GM23338 (cell line): ENCODE results near the gene GYPE. TPM values are rescaled to one million over a fixed set of nuclear protein-coding genes. Genes with fewer than 3 reads are reported as not detected.

Experiments
- ATAC-seq: fragments of 200-7000 bp; cut with Tn5 transposase; 3 replicates; pipeline ENCODE4 v1.9.1; 2020
- DNase-seq: peaks from one replicate; pipeline ENCODE4 v3.0.0-alpha.2; 2015; ENCODE audit warnings: low spot score
- H2AFZ ChIP-seq: fragments of 200-600 bp; sonication (generic); 2 replicates; pipeline ENCODE4 v1.8.0; 2016; ENCODE audit warnings: antibody characterized with exemption, mild to moderate bottlenecking, moderate library complexity
- H3F3A ChIP-seq: fragments of 200-600 bp; sonication (generic); replicated peaks from 2 replicates; pipeline ENCODE4 v1.8.0; 2017; ENCODE audit warnings: antibody characterized with exemption, mixed run types, low read depth
- H3K27ac ChIP-seq: fragments of 200-600 bp; sonication (generic); 2 replicates; pipeline ENCODE4 v1.6.1; 2016; ENCODE audit warnings: low read depth
- H3K27me3 ChIP-seq: fragments of 200-600 bp; sonication (generic); 2 replicates; pipeline ENCODE4 v1.8.0; 2016; ENCODE audit warnings: mild to moderate bottlenecking, mixed run types, moderate library complexity; ENCODE audit not compliant: insufficient read depth
- H3K36me3 ChIP-seq: fragments of 200-600 bp; sonication (generic); 2 replicates; pipeline ENCODE4 v1.8.0; 2016; ENCODE audit warnings: mild to moderate bottlenecking; ENCODE audit not compliant: insufficient read depth
- H3K4me1 ChIP-seq: fragments of 200-600 bp; sonication (generic); 2 replicates; pipeline ENCODE4 v1.8.0; 2016; ENCODE audit warnings: mild to moderate bottlenecking, moderate library complexity; ENCODE audit not compliant: insufficient read depth
- H3K4me2 ChIP-seq: fragments of 200-600 bp; sonication (generic); 2 replicates; pipeline ENCODE4 v1.7.1; 2017; ENCODE audit warnings: mixed run types
- H3K4me3 ChIP-seq: fragments of 200-600 bp; sonication (generic); 2 replicates; pipeline ENCODE4 v1.6.1; 2016; ENCODE audit warnings: mixed run types
- H3K79me2 ChIP-seq: fragments of 200-600 bp; sonication (generic); replicated peaks from 2 replicates; pipeline ENCODE4 v1.8.0; 2017; ENCODE audit warnings: mild to moderate bottlenecking; ENCODE audit not compliant: insufficient read depth
- H3K9me2 ChIP-seq: fragments of 200-600 bp; sonication (generic); 2 replicates; pipeline ENCODE4 v1.8.0; 2017; ENCODE audit not compliant: insufficient read depth
- H4K20me1 ChIP-seq: fragments of 200-600 bp; sonication (generic); replicated peaks from 2 replicates; pipeline ENCODE4 v1.8.0; 2017; ENCODE audit warnings: mild to moderate bottlenecking; ENCODE audit not compliant: insufficient read depth
- H3K27ac Mint-ChIP-seq: 2 replicates; pipeline ENCODE4 v1.8.0; 2020; ENCODE audit warnings: inconsistent platforms, mild to moderate bottlenecking, moderate library complexity, mixed read lengths
- H3K27me3 Mint-ChIP-seq: 3 replicates; pipeline ENCODE4 v1.8.0; 2022; ENCODE audit warnings: low read depth, mild to moderate bottlenecking, moderate library complexity, mixed read lengths, inconsistent platforms; ENCODE audit not compliant: insufficient read depth, poor library complexity
- H3K36me3 Mint-ChIP-seq: 3 replicates; pipeline ENCODE4 v1.8.0; 2021; ENCODE audit warnings: low read depth, mild to moderate bottlenecking, inconsistent platforms, moderate library complexity, mixed read lengths
- H3K4me1 Mint-ChIP-seq: 3 replicates; pipeline ENCODE4 v1.8.0; 2020; ENCODE audit warnings: mild to moderate bottlenecking, inconsistent platforms, mixed read lengths
- H3K4me3 Mint-ChIP-seq: 3 replicates; pipeline ENCODE4 v1.8.0; 2021; ENCODE audit warnings: moderate library complexity, mild to moderate bottlenecking, inconsistent platforms, mixed read lengths
- H3K9me3 Mint-ChIP-seq: 3 replicates; pipeline ENCODE4 v1.8.0; 2020; ENCODE audit warnings: moderate library complexity, mild to moderate bottlenecking, inconsistent platforms, mixed read lengths
- CREB1 ChIP-seq: fragments of 250-450 bp; sonication (Bioruptor Pico); IDR thresholded peaks from 2 replicates; pipeline ENCODE4 v1.5.0; 2020; ENCODE audit warnings: low read depth, mild to moderate bottlenecking, moderate library complexity
- CTCF ChIP-seq, 2 experiments: fragments of 200-600 bp in 1 of 2; sonication (generic) in 1 of 2; conservative IDR thresholded peaks; 2 replicates each; pipeline versions ENCODE4 v1.5.1 to v1.6.1; 2016 to 2017; ENCODE audit warnings: antibody characterized with exemption in 2 of 2, low read depth in 2 of 2, mild to moderate bottlenecking in 2 of 2, moderate library complexity in 1 of 2
- ETS1 ChIP-seq: IDR thresholded peaks from 2 replicates; pipeline ENCODE4 v1.6.1; 2016; ENCODE audit warnings: antibody characterized with exemption
- EZH2 ChIP-seq: fragments of 200-600 bp; sonication (generic); IDR thresholded peaks from one replicate; pipeline ENCODE4 v1.8.0; 2017; ENCODE audit warnings: antibody characterized with exemption, mild to moderate bottlenecking, low read depth; ENCODE audit not compliant: unreplicated experiment
- EZH2phosphoT487 ChIP-seq: fragments of 200-600 bp; sonication (generic); IDR thresholded peaks from one replicate; pipeline ENCODE4 v1.8.1; 2018; ENCODE audit warnings: antibody characterized with exemption; ENCODE audit not compliant: unreplicated experiment
- JUNB ChIP-seq: IDR thresholded peaks from one replicate; pipeline ENCODE4 v1.6.1; 2016; ENCODE audit warnings: antibody characterized with exemption; ENCODE audit not compliant: unreplicated experiment
- NANOG ChIP-seq: IDR thresholded peaks from 2 replicates; pipeline ENCODE4 v1.6.1; 2016; ENCODE audit warnings: antibody characterized with exemption, borderline replicate concordance
- POLR2AphosphoS5 ChIP-seq: IDR thresholded peaks from 2 replicates; pipeline ENCODE4 v1.6.1; 2016; ENCODE audit warnings: antibody characterized with exemption, low read depth
- STAT1 ChIP-seq: IDR thresholded peaks from one replicate; pipeline ENCODE4 v1.6.1; 2016; ENCODE audit warnings: antibody characterized with exemption; ENCODE audit not compliant: unreplicated experiment
- ZNF114 ChIP-seq: fragments of 250-450 bp; sonication (Bioruptor Pico); IDR thresholded peaks from 2 replicates; pipeline ENCODE4 v1.5.0; 2020; ENCODE audit warnings: mild to moderate bottlenecking, moderate library complexity
- ZNF331 ChIP-seq: fragments of 250-450 bp; sonication (Bioruptor Pico); IDR thresholded peaks from 2 replicates; pipeline ENCODE4 v1.5.0; 2020; ENCODE audit warnings: low read depth, mild to moderate bottlenecking, moderate library complexity
- ZNF462 ChIP-seq: fragments of 250-450 bp; sonication (Bioruptor Pico); IDR thresholded peaks from 2 replicates; pipeline ENCODE4 v1.5.0; 2020; ENCODE audit warnings: mild to moderate bottlenecking, moderate library complexity
- polyA plus RNA-seq: library from polyadenylated mRNA; unstranded; fragments of >200 nt; fragmentation: Nextera tagmentation; extraction: Ambion mirVana; gene quantifications from 2 replicates; pipeline ENCODE4 v1.2.1, GENCODE V29; 2016
- total RNA-seq: library from RNA; depleted of rRNA; stranded (reverse); fragments of >200 nt; shearing (Covaris generic); gene quantifications from 2 replicates; pipeline ENCODE4 v1.2.3, GENCODE V29; 2014
- TF ChIP-seq, protein P1 (sequence below): IDR thresholded peaks from one replicate; pipeline ENCODE4 v1.6.1; 2018; ENCODE audit warnings: antibody characterized with exemption; ENCODE audit not compliant: unreplicated experiment

Gene GYPE
- total and polyA plus RNA-seq, 2 experiments from 2014 or later, result 0.24 TPM; not detected in 1

DNA sequence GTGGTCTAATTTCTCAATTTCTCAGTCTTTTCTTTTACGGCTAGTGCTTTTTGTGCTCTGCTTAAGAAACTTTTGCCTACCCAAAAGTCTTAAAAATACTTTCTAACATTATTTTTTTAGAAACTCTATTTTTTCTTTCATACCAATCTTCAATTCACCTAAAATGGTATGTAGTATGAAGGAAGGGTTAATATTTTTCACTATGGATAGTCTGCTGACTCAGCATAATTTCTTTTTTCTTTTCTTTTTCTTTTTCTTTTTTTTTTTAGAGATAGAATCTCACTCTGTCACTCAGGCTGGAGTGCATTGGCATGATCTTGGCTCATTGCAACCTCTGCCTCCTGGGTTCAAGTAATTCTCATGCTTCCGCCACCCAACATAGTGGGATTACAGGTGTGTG is 34.2 kb upstream of the GYPE start:
- Mint-ChIP-seq H3K27ac (peak overlapping the region; percentile 91), H3K4me3 (no peak overlapping the region), H3K9me3 (no peaks in the 10 kb centered on the region; the same call in 2 of the 3 replicates), H3K36me3 (no peaks in the 10 kb centered on the region), H3K4me1 (peaks cover 5% of the 10 kb centered on the region; the same call in 2 of the 3 replicates), H3K27me3 (no peaks in the 10 kb centered on the region)
- H3F3A ChIP-seq, result no peaks in the 10 kb centered on the region
- H2AFZ ChIP-seq, result no peak overlapping the region
- H3K4me2 ChIP-seq, result no peak overlapping the region
- H3K79me2 ChIP-seq, result no peaks in the 10 kb centered on the region
- H3K4me1 ChIP-seq, result no peaks in the 10 kb centered on the region
- TF ChIP-seq EZH2, result no peak
- TF ChIP-seq, protein P1, sequence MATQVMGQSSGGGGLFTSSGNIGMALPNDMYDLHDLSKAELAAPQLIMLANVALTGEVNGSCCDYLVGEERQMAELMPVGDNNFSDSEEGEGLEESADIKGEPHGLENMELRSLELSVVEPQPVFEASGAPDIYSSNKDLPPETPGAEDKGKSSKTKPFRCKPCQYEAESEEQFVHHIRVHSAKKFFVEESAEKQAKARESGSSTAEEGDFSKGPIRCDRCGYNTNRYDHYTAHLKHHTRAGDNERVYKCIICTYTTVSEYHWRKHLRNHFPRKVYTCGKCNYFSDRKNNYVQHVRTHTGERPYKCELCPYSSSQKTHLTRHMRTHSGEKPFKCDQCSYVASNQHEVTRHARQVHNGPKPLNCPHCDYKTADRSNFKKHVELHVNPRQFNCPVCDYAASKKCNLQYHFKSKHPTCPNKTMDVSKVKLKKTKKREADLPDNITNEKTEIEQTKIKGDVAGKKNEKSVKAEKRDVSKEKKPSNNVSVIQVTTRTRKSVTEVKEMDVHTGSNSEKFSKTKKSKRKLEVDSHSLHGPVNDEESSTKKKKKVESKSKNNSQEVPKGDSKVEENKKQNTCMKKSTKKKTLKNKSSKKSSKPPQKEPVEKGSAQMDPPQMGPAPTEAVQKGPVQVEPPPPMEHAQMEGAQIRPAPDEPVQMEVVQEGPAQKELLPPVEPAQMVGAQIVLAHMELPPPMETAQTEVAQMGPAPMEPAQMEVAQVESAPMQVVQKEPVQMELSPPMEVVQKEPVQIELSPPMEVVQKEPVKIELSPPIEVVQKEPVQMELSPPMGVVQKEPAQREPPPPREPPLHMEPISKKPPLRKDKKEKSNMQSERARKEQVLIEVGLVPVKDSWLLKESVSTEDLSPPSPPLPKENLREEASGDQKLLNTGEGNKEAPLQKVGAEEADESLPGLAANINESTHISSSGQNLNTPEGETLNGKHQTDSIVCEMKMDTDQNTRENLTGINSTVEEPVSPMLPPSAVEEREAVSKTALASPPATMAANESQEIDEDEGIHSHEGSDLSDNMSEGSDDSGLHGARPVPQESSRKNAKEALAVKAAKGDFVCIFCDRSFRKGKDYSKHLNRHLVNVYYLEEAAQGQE, result no peak
- TF ChIP-seq ZNF331 (CRISPR knock-in tag), result no peak
- no peak for TF ChIP-seq EZH2phosphoT487
- TF ChIP-seq NANOG, result no peak
- TF ChIP-seq ETS1, result no peak
- no peak for TF ChIP-seq POLR2AphosphoS5
- TF ChIP-seq CTCF (conservative IDR thresholded peaks at IDR 0.05; ENCODE audit: low read depth in 2 of 2), result no peak
- no peak for TF ChIP-seq JUNB
- no peak for TF ChIP-seq ZNF114 (CRISPR knock-in tag)
- TF ChIP-seq CREB1 (CRISPR knock-in tag), result no peak
- TF ChIP-seq ZNF462, result no peak
- no peak for TF ChIP-seq STAT1
- H3K4me3 ChIP-seq, result no peak overlapping the region
- H3K9me2 ChIP-seq, result no peaks in the 10 kb centered on the region
- no peaks in the 10 kb centered on the region for H3K27me3 ChIP-seq
- H3K27ac ChIP-seq, result no peak overlapping the region
- no peak for ATAC-seq
- no peaks in the 10 kb centered on the region for H4K20me1 ChIP-seq
- DNase-seq, result no peak
- no peaks in the 10 kb centered on the region for H3K36me3 ChIP-seq
